Smooth muscle cell of the pulmonary artery (primary cell): ENCODE measurements around the gene RPL13. TPM values are rescaled to one million over a fixed set of nuclear protein-coding genes. Genes with fewer than 3 reads are reported as not detected.

Experiments used
- total RNA-seq: library from RNA; depleted of rRNA; stranded (reverse); fragments of >200 nt; gene quantifications from 2 replicates; pipeline ENCODE4 v1.2.3, GENCODE V29; 2014

Gene RPL13
- total RNA-seq = 2,185 and 2,282 TPM in 2 replicates

DNA sequence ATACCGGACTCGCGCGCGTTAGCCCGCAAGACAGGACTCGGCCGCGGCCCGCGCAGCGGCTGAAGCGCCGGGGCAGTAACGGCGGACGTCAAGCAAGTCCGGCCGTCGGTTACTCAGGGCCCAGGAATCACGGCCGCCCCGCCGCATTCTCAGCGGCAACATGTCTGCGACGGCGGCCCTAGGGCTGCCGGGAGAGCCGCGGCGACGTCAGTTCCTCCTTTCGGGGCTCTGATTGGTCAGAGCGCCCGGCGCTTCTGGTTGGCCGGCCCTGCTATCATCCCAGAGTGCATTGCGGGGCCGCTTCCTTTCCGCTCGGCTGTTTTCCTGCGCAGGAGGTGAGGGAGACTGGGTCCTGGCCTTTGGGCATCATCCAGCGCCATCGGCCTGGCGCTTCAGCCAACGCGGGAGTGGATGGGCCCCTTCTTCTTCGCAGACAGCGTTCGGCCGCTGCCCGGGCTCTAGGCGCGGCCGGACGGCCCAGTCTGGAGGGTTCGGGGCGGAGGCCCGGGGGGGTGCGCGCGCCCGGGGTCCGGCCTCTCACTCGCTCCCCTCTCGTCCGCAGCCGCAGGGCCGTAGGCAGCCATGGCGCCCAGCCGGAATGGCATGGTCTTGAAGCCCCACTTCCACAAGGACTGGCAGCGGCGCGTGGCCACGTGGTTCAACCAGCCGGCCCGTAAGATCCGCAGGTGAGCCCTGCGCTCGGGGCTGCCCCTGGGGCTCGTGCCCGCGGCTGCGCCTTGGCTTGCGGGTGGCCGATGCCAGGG is at the start of gene RPL13:
Gene RPL13, plus strand, starts transcription at position 305 of the 764 bp plus-strand sequence. Its CDS starts 278 bp downstream, at position 583.

DNA sequence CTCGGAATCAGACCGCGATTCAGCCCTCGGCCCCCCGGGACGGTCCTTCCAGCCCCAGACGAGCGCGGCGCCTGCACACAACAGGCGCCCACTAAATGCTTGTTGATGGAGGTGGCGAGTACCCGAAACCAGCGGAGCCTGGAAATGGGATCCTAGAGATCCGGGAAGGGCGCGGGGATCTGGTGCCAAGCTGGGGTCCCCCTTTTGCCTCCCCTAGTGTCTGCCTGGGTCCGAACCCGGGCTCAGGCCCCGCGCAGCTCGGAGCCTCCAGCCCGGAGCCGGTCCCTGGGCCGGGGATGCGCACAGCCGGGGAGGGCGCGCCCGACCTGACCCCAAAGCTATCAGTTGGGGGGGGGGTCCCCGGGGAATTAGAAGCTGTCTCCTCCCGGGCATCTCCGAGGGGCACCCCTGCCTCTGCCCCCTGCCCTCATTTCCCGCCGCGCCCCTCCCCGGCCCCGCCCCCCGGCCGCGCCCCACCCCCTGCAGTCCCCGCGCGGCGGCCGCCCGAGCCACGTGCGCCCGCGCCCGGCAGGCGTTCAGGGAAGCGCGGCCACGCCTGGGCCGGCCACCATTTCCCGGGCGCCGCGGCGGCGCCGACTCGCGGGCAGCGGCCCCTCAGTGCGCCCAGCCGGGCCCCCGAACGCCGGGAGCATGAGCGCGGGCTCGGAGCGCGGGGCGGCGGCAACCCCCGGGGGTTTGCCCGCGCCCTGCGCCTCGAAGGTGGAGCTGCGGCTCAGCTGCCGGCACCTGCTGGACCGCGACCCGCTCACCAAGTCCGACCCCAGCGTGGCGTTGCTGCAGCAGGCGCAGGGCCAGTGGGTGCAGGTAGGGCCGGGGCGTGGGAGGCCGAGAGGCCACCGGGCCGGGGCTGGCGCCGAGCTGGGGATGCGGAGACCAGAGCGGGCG is 15.0 kb downstream of the RPL13 start, which contains the start of gene CPNE7:
Gene CPNE7, plus strand, starts transcription at position 512 of the 906 bp plus-strand sequence. Its CDS starts 140 bp downstream, at position 652.

GRCh38 chr16:89613231-89613953 is 52.9 kb downstream of the RPL13 start, which contains the start of gene DPEP1:
Gene DPEP1 (plus strand): TSS chr16:89613642. CDS start chr16:89630411, 16,769 bp downstream.

Other genes starting within 250 kb of the RPL13 start
- 61.8 and 93.9 TPM in 2 replicates for gene ANKRD11, start 70.1 kb upstream of the RPL13 start, total RNA-seq
- 105 and 142 TPM in 2 replicates for gene SPG7, start 52.3 kb upstream of the RPL13 start, total RNA-seq
- 1.3 and 16.1 TPM in 2 replicates for gene CPNE7, start 15.1 kb downstream of the RPL13 start, total RNA-seq
- gene DPEP1, start 53.0 kb downstream of the RPL13 start, total RNA-seq = not detected in 2 replicates
- 60.9 and 61.9 TPM in 2 replicates for gene CHMP1A, start 97.0 kb downstream of the RPL13 start, total RNA-seq
- gene SPATA33, start 97.2 kb downstream of the RPL13 start, total RNA-seq = 2.2 and 3.2 TPM in 2 replicates
- 32.4 and 42.5 TPM in 2 replicates for gene CDK10, start 126.0 kb downstream of the RPL13 start, total RNA-seq
- gene SPATA2L, start 141.0 kb downstream of the RPL13 start, total RNA-seq = 8.8 and 15.6 TPM in 2 replicates
- gene VPS9D1, start 160.2 kb downstream of the RPL13 start, total RNA-seq = 9.8 and 13.8 TPM in 2 replicates
- gene ZNF276, start 160.9 kb downstream of the RPL13 start, total RNA-seq = 9.4 and 19.6 TPM in 2 replicates